Hepatocyte (in vitro differentiated cells): ENCODE data around the gene DUSP2.

Source experiments
- CTCF ChIP-seq: fragments of 200-600 bp; sonication (generic); IDR thresholded peaks from 2 replicates; pipeline ENCODE4 v1.5.1; 2016; ENCODE audit warnings: antibody characterized with exemption, mild to moderate bottlenecking; ENCODE audit not compliant: poor library complexity
- EZH2 ChIP-seq: fragments of 200-600 bp; sonication (generic); IDR thresholded peaks from 2 replicates; pipeline ENCODE4 v1.6.1; 2016; ENCODE audit warnings: antibody characterized with exemption, mild to moderate bottlenecking, borderline replicate concordance
- EZH2phosphoT487 ChIP-seq: fragments of 200-600 bp; sonication (generic); IDR thresholded peaks from one replicate; pipeline ENCODE4 v1.6.1; 2018; ENCODE audit warnings: antibody characterized with exemption, mild to moderate bottlenecking, low read depth, moderate library complexity; ENCODE audit not compliant: unreplicated experiment, severe bottlenecking

- TF ChIP-seq CTCF (no peak), EZH2 (no peak), EZH2phosphoT487 (no peak)
Observed at GRCh38 chr2:96185516-96185915, 40.3 kb upstream of the DUSP2 start.
